Fibroblast of mammary gland (primary cell): ENCODE measurements around the gene C1QBP.
"Not testable (repeated sequence)": the region's sequence is repeated elsewhere in the genome, so short reads cannot be mapped to it uniquely, and the experiment has no call there.

Source experiments
- DNase-seq: peaks from one replicate; pipeline ENCODE4 v3.0.0-alpha.2; 2010; ENCODE audit warnings: low read depth
- H3K4me3 ChIP-seq: 2 replicates; pipeline ENCODE4 v1.5.1; 2011; ENCODE audit warnings: low read depth, mild to moderate bottlenecking, low read length, moderate library complexity; ENCODE audit not compliant: control insufficient read depth
- TF ChIP-seq, protein P1 (sequence below): conservative IDR thresholded peaks from 2 replicates; pipeline ENCODE4 v1.5.1; 2011; ENCODE audit warnings: low read depth, low read length, inconsistent platforms; ENCODE audit not compliant: control insufficient read depth, insufficient read depth

The C1QBP gene

DNA sequence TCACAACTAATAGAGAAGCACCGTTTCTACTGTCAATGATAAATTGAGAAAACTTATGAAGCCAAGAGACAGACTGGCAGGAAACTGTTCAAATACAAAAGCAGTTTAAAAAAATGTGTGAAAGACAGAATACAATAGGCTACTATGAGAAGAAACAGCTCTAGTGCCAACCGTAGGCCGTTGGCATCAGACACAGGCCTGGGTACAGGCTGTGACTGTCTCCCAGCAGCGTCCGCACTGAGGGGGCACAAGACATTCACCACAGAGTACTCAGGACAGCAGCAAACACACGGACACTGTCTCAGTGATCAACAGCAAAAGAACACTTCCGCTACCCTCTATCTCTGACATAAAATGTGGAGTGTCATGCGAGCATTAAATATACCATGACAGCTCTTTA lies 7.8 kb upstream of the C1QBP start:
- no peak for DNase-seq
- H3K4me3 ChIP-seq, result no peak overlapping the region
- TF ChIP-seq, protein P1, sequence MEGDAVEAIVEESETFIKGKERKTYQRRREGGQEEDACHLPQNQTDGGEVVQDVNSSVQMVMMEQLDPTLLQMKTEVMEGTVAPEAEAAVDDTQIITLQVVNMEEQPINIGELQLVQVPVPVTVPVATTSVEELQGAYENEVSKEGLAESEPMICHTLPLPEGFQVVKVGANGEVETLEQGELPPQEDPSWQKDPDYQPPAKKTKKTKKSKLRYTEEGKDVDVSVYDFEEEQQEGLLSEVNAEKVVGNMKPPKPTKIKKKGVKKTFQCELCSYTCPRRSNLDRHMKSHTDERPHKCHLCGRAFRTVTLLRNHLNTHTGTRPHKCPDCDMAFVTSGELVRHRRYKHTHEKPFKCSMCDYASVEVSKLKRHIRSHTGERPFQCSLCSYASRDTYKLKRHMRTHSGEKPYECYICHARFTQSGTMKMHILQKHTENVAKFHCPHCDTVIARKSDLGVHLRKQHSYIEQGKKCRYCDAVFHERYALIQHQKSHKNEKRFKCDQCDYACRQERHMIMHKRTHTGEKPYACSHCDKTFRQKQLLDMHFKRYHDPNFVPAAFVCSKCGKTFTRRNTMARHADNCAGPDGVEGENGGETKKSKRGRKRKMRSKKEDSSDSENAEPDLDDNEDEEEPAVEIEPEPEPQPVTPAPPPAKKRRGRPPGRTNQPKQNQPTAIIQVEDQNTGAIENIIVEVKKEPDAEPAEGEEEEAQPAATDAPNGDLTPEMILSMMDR, result no peak

DNA sequence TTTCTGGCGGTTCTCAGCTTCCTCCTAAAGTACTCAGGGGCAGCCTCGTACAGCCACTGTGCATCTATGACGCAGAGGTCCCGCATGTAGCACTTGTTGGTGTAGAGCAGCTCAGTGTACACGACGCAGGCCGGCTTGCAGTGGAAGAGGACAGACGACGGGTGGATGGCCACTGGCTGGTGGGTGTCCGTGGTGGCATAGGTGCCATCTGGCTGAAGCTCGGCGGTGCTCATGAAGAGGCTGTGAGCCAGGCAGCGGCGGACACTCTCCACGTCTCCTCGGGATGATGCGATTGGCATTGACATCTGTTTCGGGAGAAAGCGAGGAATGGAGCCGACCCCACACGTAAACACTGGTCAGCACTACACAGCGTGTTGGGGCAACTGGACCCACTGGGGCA lies 5.3 kb upstream of the C1QBP start:
- TF ChIP-seq, protein P1, result no peak
- DNase-seq, result no peak
- H3K4me3 ChIP-seq, result no peak overlapping the region

DNA sequence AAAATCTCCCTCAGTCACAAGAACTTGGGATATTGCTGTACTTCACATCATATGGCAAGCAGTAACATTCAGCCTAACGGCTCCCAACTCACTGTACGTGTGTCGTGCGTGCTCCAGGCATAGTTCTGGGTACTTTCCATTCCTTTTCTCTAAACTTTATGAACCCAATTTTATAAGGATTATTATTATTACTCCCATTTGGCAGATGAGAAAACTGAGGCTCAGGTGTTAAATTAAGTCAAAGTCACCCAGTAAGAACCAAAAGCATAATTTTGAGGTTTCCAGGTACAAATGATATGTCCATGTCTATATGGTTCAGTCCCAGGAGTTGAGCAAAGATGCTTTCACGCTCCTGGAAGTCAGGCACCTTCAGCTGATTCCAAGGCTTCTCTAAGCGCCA lies 4.8 kb upstream of the C1QBP start:
- H3K4me3 ChIP-seq, result no peak overlapping the region
- DNase-seq, result no peak
- TF ChIP-seq, protein P1, result no peak

DNA sequence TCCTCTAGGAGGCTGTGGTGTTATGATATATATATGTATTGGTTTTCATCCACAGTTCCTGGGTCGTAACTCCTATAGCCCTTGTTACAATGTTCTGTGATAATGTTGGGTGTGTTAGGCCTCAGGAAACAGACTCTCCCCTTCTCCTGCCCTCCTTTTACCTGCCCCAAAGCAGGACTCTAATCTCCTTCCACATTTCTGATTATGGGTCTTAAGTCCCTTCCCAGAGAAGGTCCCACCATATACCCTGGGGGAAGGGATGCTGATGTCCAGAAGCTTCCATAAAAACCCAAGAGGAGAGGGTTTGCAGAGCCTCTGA lies 450 bp upstream of the C1QBP start:
- TF ChIP-seq, protein P1, result no peak
- H3K4me3 ChIP-seq, result peak overlapping the region; percentile 28

DNA sequence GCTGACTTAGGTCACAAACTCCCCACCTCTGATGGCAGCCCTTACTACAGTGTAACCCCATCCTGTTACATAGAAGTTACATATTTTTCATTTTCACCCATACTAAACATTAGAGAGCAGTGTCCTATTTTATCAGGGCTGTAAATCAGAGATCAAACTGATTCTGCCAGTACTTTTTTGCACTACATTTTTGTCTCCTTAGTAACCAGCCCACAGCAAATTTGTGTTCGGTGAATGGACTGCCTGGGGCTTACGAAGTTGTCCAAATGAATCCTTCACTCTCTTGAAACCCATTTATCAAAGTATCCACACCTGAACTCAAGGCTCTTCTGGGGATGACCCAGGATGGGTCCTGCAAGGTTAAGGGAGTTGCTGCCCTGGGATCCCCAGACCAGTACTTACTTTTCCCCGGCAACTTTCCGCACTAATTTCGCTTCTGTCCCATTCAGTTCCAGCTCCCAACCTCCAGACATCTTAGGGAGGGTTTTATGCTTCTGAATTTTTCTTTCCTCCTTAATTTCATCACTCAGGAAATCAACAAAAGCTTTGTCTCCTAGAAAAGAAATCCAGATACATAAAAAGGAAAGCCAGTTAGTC lies 1.1 kb downstream of the C1QBP start:
- DNase-seq, result peak; percentile 36
- TF ChIP-seq, protein P1, result no peak
- H3K4me3 ChIP-seq, result peak overlapping the region; percentile 92

More for the DNA sequence above, 450 bp upstream of the C1QBP start:
- DNase-seq, result no peak

DNA sequence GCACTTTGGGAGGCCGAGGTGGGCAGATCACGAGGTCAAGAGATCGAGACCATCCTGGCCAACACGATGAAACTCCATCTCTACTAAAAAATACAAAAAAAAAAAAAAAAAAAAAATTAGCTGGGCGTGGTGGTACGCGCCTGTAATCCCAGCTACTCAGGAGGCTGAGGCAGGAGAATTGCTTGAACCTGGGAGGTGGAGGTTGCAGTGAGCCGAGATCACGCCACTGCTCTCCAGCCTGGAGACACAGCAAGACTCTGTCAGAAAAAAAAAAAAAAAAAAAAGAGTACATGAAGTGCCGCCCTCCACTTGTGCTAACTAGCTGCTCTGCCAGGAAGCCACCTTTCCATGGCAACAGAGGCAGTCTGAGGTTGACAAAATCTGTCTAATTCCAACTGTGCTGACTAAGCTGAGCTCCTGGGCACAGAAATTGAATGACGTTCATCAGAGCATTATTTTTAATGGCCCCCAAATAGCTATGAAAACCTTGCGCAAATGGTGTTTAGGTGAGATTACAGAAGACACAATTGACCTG lies 3.1 kb downstream of the C1QBP start:
- H3K4me3 ChIP-seq, result not testable (repeated sequence)
- DNase-seq, result peak; percentile 46

DNA sequence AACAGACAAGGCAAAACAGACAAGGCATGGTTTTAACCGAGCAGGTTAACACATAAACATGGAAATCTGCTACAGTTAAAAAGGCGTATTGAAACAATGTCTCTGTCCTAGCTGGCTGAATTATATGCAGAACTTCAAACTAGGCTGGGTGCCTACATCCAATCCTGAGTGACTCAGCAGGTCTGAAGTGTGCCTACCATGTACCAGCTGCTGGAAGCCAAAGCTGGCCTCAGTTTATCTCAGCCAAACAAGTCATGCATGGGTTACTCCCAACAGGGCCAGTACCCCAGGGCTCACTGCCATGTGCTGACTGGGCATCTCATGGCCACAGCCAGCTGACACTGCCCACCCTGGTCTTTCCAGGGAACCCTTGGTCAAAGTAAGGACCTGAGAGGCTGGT lies 4.0 kb downstream of the C1QBP start:
- TF ChIP-seq, protein P1, result no peak
- no peak for DNase-seq
- no peak overlapping the region for H3K4me3 ChIP-seq
